T-cell (primary cell): ENCODE data around the gene PLAAT2. TPM values are rescaled to one million over a fixed set of nuclear protein-coding genes. Genes with fewer than 3 reads are reported as not detected.

ENCODE experiments used
- ATAC-seq, 4 experiments: fragments of 200-7000 bp in 3 of 4; fragments of 150-1000 bp in 1 of 4; cut with Tn5 transposase; replicated peaks in 1 of 4; 1 replicate in 3 of 4; 2 replicates in 1 of 4; pipeline ENCODE4 v1.10.0; 2021; ENCODE audit warnings: moderate library complexity in 3 of 4, mild to moderate bottlenecking in 2 of 4, moderate number of reproducible peaks in 1 of 4
- CTCF ChIA-PET, 2 donors: fragments of 300-600 bp; sonication (Branson Sonifier 250); formaldehyde crosslinking; loops; one replicate each; lab custom pipeline; 2022; ENCODE audit warnings: antibody characterized with exemption in 2 of 2; lab: Charles Lee
- POLR2A ChIA-PET, 2 donors: fragments of 300-600 bp; sonication (Branson Sonifier 250); formaldehyde crosslinking; loops; one replicate each; lab custom pipeline; 2022; ENCODE audit warnings: antibody characterized with exemption in 2 of 2; lab: Charles Lee
- DNase-seq, 35 experiments: peaks; one replicate each; pipeline versions ENCODE4 v3.0.0 to v3.0.0-alpha.2; 2013 to 2023
- H3K27ac ChIP-seq: one replicate; pipeline ENCODE4 v1.5.1; 2013; ENCODE audit warnings: low read length
- H3K27me3 ChIP-seq, 2 experiments: replicated peaks in 1 of 2; 1 replicate in 1 of 2; 2 replicates in 1 of 2; pipeline versions ENCODE4 v1.6.1 to v1.7.0; 2013; ENCODE audit warnings: low read length in 1 of 2, mixed read lengths in 1 of 2; ENCODE audit not compliant: control insufficient read depth in 2 of 2, insufficient read depth in 2 of 2; ENCODE audit errors: extremely low read depth in 1 of 2
- H3K36me3 ChIP-seq, 2 donors: 1 replicate in 1 of 2; 2 replicates in 1 of 2; pipeline versions ENCODE4 v1.6.1 to v1.7.0; 2013; ENCODE audit warnings: low read length in 1 of 2; ENCODE audit not compliant: control insufficient read depth in 2 of 2, insufficient read depth in 1 of 2; ENCODE audit errors: extremely low read depth in 1 of 2
- H3K4me1 ChIP-seq, 2 experiments: 1 replicate in 1 of 2; 2 replicates in 1 of 2; pipeline versions ENCODE4 v1.6.1 to v1.7.0; 2013; ENCODE audit warnings: low read length in 2 of 2, mixed read lengths in 1 of 2; ENCODE audit not compliant: insufficient read depth in 2 of 2, control insufficient read depth in 1 of 2; ENCODE audit errors: extremely low read depth in 1 of 2
- H3K4me3 ChIP-seq, 2 donors: 1 replicate in 1 of 2; 2 replicates in 1 of 2; pipeline versions ENCODE4 v1.5.1 to v1.7.0; 2013; ENCODE audit warnings: mild to moderate bottlenecking in 2 of 2, low read length in 1 of 2, moderate library complexity in 1 of 2; ENCODE audit not compliant: control insufficient read depth in 1 of 2; ENCODE audit errors: extremely low read depth in 1 of 2
- H3K9me3 ChIP-seq: 2 replicates; pipeline ENCODE4 v1.7.0; 2013
- H3K27ac Mint-ChIP-seq, 2 donors: one replicate each; pipeline ENCODE4 v1.8.0; 2020 to 2021; ENCODE audit warnings: mild to moderate bottlenecking in 2 of 2, mixed read lengths in 2 of 2
- H3K27me3 Mint-ChIP-seq, 2 donors: one replicate each; pipeline ENCODE4 v1.8.0; 2021 to 2022; ENCODE audit warnings: mixed read lengths in 2 of 2
- H3K36me3 Mint-ChIP-seq: one replicate; pipeline ENCODE4 v1.8.0; 2021; ENCODE audit warnings: mixed read lengths
- H3K4me1 Mint-ChIP-seq, 3 donors: one replicate each; pipeline ENCODE4 v1.8.0; 2020 to 2022; ENCODE audit warnings: mixed read lengths in 3 of 3, mild to moderate bottlenecking in 1 of 3
- H3K4me3 Mint-ChIP-seq, 3 donors: one replicate each; pipeline ENCODE4 v1.8.0; 2020 to 2022; ENCODE audit warnings: mild to moderate bottlenecking in 3 of 3, mixed read lengths in 3 of 3, moderate library complexity in 3 of 3
- H3K9me3 Mint-ChIP-seq, 3 donors: one replicate each; pipeline ENCODE4 v1.8.0; 2020 to 2022; ENCODE audit warnings: mixed read lengths in 3 of 3
- WGBS: methylation state at CpG from one replicate; pipeline ENCODE4 v1.1.5; 2013; ENCODE audit warnings: missing lambda C conversion rate; ENCODE audit not compliant: insufficient coverage; 5-methylcytosine and 5-hydroxymethylcytosine counted together
- total RNA-seq, 35 experiments: library from RNA in 6 of 35; stranded (reverse) in 6 of 35; fragments of 120-200 nt in 1 of 35; gene quantifications; one replicate each; pipeline versions ENCODE4 v1.2.1 to v1.2.4 and lab custom pipeline; 2013 to 2026

Gene PLAAT2
- total RNA-seq, 5 donors from 2014 or later (not counting 1 experiment from before 2014, with no cell fraction given), result 0.51 to 0.53 TPM; not detected in 3

GRCh38 chr11:63569570-63569969 is 6.4 kb upstream of the PLAAT2 start:
- no peaks in the 10 kb centered on the region for H3K27me3 Mint-ChIP-seq
- no peaks in the 10 kb centered on the region for H3K36me3 ChIP-seq
- no peak overlapping the region for H3K27ac ChIP-seq
- no peak overlapping the region for H3K4me3 Mint-ChIP-seq
- no peaks in the 10 kb centered on the region for H3K9me3 Mint-ChIP-seq
- CTCF ChIA-PET, result no interaction called here
- H3K4me3 ChIP-seq, result no peak overlapping the region
- no peaks in the 10 kb centered on the region for H3K27me3 ChIP-seq
- no peak for ATAC-seq
- no peaks in the 10 kb centered on the region for H3K36me3 Mint-ChIP-seq
- DNase-seq, result no peak
- peaks cover 41 to 56% (median 42%) of the 10 kb centered on the region in 3 donors for H3K4me1 Mint-ChIP-seq
- WGBS, result no CpG with 5 or more reads among the region's 3 CpGs
- H3K9me3 ChIP-seq, result no peaks in the 10 kb centered on the region
- peaks cover 14 to 47% of the 10 kb centered on the region in 2 experiments for H3K4me1 ChIP-seq
- POLR2A ChIA-PET, result no interaction called here
- H3K27ac Mint-ChIP-seq, result no peak overlapping the region

- H3K4me1 Mint-ChIP-seq, result peaks cover 40 to 57% (median 41%) of the 10 kb centered on the region in 3 donors
Observed at GRCh38 chr11:63567044-63567840, 4.1 kb upstream of the PLAAT2 start.

GRCh38 chr11:63564784-63565350 is 1.7 kb upstream of the PLAAT2 start:
- WGBS, result no CpG with 5 or more reads among the region's 4 CpGs
- ChIA-PET CTCF (interaction anchor here in 1 of 2 donors (1.2 kb wide), 1 partner anchor 73 kb away, joined by 7 read pairs; no protein-coding TSS in a partner anchor), POLR2A (interaction anchor here in 1 of 2 donors (1.2 kb wide), 1 partner anchor 13 kb away, joined by 3 read pairs; no protein-coding TSS in a partner anchor)
- DNase-seq (no peak), ATAC-seq (no peak)
- peaks cover 32 to 67% of the 10 kb centered on the region in 2 experiments for H3K4me1 ChIP-seq
- peaks cover 55 to 68% (median 60%) of the 10 kb centered on the region in 3 donors for H3K4me1 Mint-ChIP-seq
- H3K36me3 ChIP-seq, result no peaks in the 10 kb centered on the region
- H3K27ac Mint-ChIP-seq, result peak overlapping the region in 1 of 2 donors; percentile 34
- no peaks in the 10 kb centered on the region for H3K9me3 ChIP-seq
- no peaks in the 10 kb centered on the region for H3K27me3 Mint-ChIP-seq
- no peak overlapping the region for H3K27ac ChIP-seq
- H3K4me3 Mint-ChIP-seq, result peak overlapping the region in 1 of 3 donors; percentile 15
- no peaks in the 10 kb centered on the region for H3K9me3 Mint-ChIP-seq
- no peaks in the 10 kb centered on the region for H3K27me3 ChIP-seq
- H3K36me3 Mint-ChIP-seq, result no peaks in the 10 kb centered on the region
- no peak overlapping the region for H3K4me3 ChIP-seq

More at GRCh38 chr11:63567044-63567840, 4.1 kb upstream of the PLAAT2 start:
- Mint-ChIP-seq H3K4me3 (peak overlapping the region; percentile 15 to 67 (median 60)), H3K9me3 (no peaks in the 10 kb centered on the region), H3K27ac (peak overlapping the region; percentile 87 to 92), H3K27me3 (no peaks in the 10 kb centered on the region), H3K36me3 (no peaks in the 10 kb centered on the region)
- ChIA-PET CTCF (interaction anchor here in 1 of 2 donors (0.6 to 1.6 kb wide), 5 partner anchors 10 to 88 kb away, joined by 3 to 10 read pairs (median 4); partner anchors contain the start of gene PLAAT4), POLR2A (interaction anchor here (0.5 to 2.2 kb wide), 6 partner anchors 8 to 711 kb away, joined by 3 to 20 read pairs (median 4); partner anchors contain the start of gene PLAAT4 (in 1 of the 2))
- 20% methylated on average over 3 of the region's 5 CpGs for WGBS
- H3K9me3 ChIP-seq, result no peaks in the 10 kb centered on the region
- DNase-seq (peak in 32 of 35 experiments; percentile 49 to 90 (median 78)), ATAC-seq (peak; percentile 88 to 95 (median 92))
- H3K27me3 ChIP-seq, result no peaks in the 10 kb centered on the region
- H3K4me3 ChIP-seq, result no peak overlapping the region
- peak overlapping the region; percentile 99 for H3K27ac ChIP-seq
- no peaks in the 10 kb centered on the region for H3K36me3 ChIP-seq
- peaks cover 18 to 49% of the 10 kb centered on the region in 2 experiments for H3K4me1 ChIP-seq

GRCh38 chr11:63564056-63564774 is 1.0 kb upstream of the PLAAT2 start:
- ChIA-PET POLR2A (interaction anchor here in 1 of 2 donors (0.6 to 1.2 kb wide), 2 partner anchors 13 to 91 kb away, joined by 3 to 9 read pairs; no protein-coding TSS in a partner anchor), CTCF (interaction anchor here in 1 of 2 donors (1.2 kb wide), 1 partner anchor 74 kb away, joined by 7 read pairs; no protein-coding TSS in a partner anchor)
- no peaks in the 10 kb centered on the region for H3K27me3 Mint-ChIP-seq
- H3K4me3 Mint-ChIP-seq, result peak overlapping the region in 1 of 3 donors; percentile 15
- Histone ChIP-seq H3K36me3 (no peaks in the 10 kb centered on the region), H3K27me3 (no peaks in the 10 kb centered on the region), H3K9me3 (no peaks in the 10 kb centered on the region), H3K4me3 (no peak overlapping the region), H3K27ac (no peak overlapping the region), H3K4me1 (peaks cover 32 to 71% of the 10 kb centered on the region in 2 experiments)
- no CpG with 5 or more reads among the region's 7 CpGs for WGBS
- ATAC-seq (no peak), DNase-seq (peak in 9 of 35 experiments; percentile 14 to 54 (median 35))
- H3K4me1 Mint-ChIP-seq, result peaks cover 59 to 73% (median 64%) of the 10 kb centered on the region in 3 donors
- peak overlapping the region; percentile 31 to 34 for H3K27ac Mint-ChIP-seq
- H3K9me3 Mint-ChIP-seq, result no peaks in the 10 kb centered on the region
- H3K36me3 Mint-ChIP-seq, result no peaks in the 10 kb centered on the region

- Histone ChIP-seq H3K36me3 (no peaks in the 10 kb centered on the region), H3K27ac (peak overlapping the region; percentile 5), H3K4me3 (peak overlapping the region in 1 of 2 donors; percentile 5), H3K9me3 (no peaks in the 10 kb centered on the region), H3K27me3 (no peaks in the 10 kb centered on the region), H3K4me1 (peaks cover 27 to 49% of the 10 kb centered on the region in 2 experiments)
- Mint-ChIP-seq H3K9me3 (no peaks in the 10 kb centered on the region), H3K27ac (peak overlapping the region; percentile 75 to 90), H3K4me1 (peaks cover 54 to 65% (median 61%) of the 10 kb centered on the region in 3 donors), H3K4me3 (peak overlapping the region in 2 of 3 donors; percentile 3 to 67), H3K27me3 (no peaks in the 10 kb centered on the region), H3K36me3 (no peaks in the 10 kb centered on the region)
- ChIA-PET CTCF (interaction anchor here in 1 of 2 donors (1.0 to 1.6 kb wide), 2 partner anchors 23 to 31 kb away, joined by 3 read pairs; no protein-coding TSS in a partner anchor), POLR2A (interaction anchor here (0.6 kb wide), 2 partner anchors 61 to 732 kb away, joined by 3 read pairs; no protein-coding TSS in a partner anchor)
- WGBS, result 100% methylated on average over 1 of the region's 7 CpGs
- DNase-seq (peak in 26 of 35 experiments; percentile 24 to 65 (median 46)), ATAC-seq (peak; percentile 79 to 93 (median 91))
Observed at GRCh38 chr11:63560506-63561180, 2.5 kb downstream of the PLAAT2 start.
